GM21515 (cell line): ENCODE data around the gene SSTR4.

Experiments used
- ATAC-seq: cut with Tn5 transposase; IDR thresholded peaks from one replicate; pipeline ENCODE4 v1.9.1; 2021; ENCODE audit not compliant: unreplicated experiment

Gene SSTR4

DNA sequence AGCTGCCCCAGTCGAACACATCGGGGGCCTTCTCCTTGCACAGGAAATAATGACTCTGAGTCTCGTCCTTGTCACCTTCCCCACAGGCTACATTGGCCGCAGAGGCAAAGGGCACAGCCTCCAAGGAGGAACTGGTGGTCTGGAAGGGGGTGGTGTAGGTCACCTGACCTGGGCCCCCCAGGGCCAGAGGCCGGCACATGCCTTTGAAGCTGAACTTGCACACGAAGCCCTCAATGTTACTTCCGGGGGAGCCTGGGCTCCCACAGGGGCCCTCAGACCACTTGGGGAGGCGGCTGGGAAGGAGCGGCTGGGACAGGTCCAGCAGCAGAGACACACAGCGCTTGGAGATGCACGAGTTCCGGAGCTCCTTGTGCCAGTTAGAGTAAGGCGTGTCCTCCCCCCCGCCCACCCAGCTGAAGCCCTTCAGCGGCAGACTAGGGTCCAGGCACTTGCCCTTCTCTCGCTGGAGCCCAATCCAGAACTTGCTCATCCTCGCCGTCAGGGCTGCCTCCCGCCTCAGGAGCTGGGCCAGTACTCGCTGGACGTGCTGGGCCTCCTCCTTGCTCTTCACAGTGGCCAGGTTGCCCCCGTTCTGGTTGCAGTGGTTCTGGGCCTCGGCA, 50.4 kb downstream of the SSTR4 start:
- no peak for ATAC-seq

DNA sequence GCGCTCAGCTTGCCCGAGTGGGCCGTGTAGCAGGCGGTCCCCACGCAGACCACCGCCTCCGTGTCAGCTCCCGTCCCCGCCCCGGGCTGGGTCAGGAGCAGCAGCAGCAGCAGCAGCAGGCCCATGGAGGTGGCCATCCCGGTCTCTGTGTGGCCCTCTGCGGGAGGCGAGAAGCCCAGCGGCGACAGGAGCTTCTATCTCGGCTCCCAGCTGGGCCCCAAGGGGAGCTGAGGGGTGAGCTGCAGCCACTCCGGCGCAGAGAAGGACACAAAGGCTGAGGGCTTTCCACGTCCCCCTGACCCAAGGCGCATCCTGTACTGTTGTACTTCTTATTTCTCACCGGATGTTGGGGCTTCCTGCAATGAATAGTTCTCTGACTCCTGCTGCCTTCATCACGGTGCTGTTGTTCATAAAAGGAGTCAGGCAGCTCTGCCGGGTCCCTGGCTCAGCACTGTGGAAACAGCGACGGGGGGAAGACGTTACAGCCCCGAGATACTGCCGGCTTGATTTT, 51.0 kb downstream of the SSTR4 start, which contains the start of gene CD93:
Gene CD93, minus strand, starts transcription at position 269 of the 511 bp plus-strand sequence. Its CDS starts 132 bp downstream, at position 137.
- ATAC-seq = no peak

DNA sequence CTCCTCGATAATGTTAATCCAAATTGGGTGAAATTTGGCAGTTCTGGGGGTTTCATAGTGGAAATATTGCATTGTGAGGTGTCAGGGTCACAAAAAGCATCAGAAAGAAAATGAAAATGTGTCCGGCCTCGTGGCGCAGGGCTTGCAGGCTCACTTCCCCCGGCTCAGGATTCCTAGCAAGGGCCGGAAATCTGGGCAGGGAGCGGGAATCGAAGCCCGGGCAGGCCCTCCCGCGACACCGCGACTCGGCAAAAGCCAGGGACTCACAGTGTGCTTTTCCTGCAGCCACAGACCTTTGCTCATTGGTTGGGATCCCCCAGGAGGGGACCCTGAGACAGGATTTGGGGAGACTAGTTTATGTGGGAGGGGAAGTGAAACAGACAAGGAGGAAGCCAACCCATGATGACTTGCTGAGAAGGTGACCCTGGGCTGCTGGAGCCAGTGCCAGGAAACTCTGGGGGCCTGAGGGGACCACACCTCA, 51.9 kb downstream of the SSTR4 start:
- ATAC-seq = no peak

DNA sequence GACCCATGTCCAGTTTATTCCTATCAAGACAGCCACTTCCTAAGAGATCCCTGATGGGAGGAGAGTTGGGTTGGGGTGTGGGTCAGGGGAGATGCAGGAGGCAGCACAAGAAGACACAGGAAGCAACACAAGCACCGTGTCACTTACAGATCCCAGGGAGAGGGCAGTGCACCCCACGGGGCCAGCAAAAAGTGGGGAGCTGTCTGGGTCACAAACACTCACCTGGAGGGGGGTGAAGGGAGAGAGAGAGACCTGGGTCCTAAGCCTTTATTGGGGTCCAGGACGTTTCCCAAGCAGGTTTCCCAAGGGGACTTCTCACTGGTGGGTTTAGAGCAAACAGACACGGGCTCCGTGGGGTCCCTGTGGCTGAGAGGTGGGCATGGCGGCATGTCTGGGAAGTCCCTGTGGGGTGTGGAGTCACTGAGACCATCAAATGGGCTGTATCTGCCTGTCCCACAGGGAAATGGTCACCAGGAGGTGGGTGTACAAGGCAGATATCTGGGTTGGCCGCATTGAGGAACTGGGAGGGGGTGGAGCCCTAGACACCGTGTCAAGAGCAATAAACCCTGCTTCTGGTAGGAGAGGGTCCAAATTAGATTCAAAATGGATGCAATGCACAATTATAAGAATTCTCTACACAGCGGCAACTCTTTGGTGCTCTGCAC, 52.6 kb downstream of the SSTR4 start:
- ATAC-seq = no peak
